ENCODE data around the gene TMEM231.
"Not testable (repeated sequence)": the region's sequence is repeated elsewhere in the genome, so short reads cannot be mapped to it uniquely, and the experiment has no call there.

Gene TMEM231

GRCh38 chr16:75529056-75529905 is 26.8 kb downstream of the TMEM231 start:
- DNase-seq = no peak

DNA sequence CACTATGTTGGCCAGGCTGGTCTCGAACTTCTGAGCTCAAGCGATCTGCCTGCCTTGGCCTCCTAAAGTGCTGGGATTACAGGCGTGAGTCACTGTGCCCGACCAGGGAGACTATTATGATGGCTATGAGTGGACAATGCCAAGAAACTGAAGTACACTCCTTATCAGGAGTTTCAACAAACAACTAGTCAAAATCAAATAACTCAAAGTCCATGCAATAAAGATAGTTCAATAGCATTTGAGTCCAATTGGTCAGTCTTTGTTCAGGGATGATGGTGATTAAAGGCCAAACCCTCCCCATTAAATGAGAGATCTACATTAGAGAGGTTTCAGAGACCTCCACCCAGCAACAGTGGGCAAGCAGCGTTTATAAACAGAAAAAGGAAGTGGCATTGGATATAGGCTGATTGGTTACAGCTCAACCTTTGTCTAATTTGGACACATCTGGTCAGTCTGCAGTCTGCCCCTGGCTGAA is 28.2 kb downstream of the TMEM231 start:
- DNase-seq = no peak

DNA sequence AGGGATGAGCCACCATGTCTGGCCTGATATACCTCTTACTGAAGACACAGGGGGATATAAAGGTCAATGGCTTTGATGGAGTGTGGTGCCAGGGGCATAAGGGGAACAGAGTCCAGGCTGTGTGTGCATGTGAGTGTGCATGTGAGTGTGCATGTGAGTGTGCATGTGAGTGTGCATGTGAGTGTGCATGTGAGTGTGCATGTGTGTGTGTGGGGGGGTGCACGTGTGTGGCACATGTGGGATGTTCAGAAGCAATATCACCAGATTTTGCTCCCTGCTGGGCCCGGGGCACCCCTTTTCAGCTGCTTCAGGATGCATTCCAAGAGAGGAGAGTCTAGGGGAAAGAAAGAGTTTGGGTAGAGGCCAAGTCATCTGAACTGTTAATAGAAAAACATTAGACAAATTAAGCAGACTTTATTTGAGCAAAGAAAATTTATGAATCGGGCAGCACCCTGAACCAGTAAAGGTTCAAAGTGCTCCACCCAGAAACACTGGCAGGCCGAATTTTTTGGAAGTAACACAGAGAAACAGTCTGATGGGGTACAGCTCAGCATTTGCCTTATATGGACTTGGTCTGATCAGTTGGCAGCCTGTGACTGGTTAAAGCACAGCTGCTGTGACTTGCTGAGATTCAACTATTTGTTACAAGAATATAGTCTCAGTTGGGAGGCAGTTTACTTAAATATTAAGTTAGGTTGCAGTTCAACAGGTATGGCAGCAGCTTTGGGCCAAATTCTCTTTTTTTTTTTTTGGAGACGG is 29.8 kb downstream of the TMEM231 start:
- no peak for DNase-seq

DNA sequence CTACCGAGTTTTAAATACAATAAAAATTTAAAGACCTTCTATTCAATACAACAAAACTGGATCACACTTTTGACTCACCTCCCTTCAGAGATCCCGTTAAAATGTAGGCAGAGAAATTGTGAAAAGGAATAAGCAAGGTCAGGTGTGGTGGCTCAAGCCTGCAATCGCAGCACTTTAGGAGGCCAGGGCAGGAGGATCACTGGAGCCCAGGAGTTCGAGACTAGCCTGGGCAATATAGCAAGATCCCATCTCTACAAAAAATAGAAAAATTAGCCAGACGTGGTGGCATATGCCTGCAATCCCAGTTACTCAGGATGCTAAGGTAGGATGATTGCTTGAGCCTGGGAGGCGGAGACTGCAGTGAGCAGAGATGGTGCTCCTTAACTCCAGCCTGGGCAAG is 36.9 kb downstream of the TMEM231 start:
- DNase-seq = no peak

DNA sequence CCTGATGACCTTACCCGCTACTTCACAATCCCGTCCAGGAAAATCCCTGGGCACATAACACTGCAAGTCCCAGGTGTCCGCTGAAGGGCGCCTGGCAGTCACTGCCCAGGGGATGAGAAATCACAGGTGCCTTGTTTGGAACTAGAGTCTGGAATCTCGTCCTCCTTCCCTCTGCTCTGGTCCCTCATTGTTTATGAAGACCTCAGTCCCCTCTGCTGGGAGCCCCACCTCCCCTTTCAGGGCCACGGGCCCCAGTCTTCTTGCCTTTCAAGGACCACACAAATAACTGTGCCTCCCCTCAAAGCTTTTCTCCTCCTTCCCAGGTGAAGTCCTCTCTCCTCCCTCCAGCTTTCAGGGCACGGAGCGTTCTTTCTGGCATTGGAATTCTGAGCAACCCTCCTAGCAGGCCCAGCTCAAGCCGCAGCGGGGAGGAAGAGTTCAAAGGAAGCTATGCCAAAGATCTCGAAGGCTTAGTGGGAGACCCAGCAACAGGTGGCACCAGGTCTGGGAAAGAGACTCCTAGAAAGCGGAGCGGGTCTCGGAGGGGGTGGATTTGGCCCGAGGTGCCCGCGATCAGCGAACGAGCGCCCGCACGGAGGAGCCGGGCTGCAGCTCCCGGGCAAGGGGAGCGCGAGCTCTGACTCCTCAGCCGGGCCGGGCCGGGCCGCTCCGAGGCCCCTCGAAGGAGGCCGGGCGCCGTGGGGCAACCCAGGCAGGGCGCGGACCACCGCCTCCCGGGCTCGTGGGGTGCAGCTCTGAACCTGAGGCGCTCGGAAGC is 39.7 kb downstream of the TMEM231 start:
- DNase-seq = not testable (repeated sequence)

GRCh38 chr16:75514296-75514695 is 41.8 kb downstream of the TMEM231 start:
- no peak for DNase-seq

- DNase-seq = no peak
These were observed 49.5 kb downstream of the TMEM231 start for GRCh38 chr16:75506574-75506973.

DNA sequence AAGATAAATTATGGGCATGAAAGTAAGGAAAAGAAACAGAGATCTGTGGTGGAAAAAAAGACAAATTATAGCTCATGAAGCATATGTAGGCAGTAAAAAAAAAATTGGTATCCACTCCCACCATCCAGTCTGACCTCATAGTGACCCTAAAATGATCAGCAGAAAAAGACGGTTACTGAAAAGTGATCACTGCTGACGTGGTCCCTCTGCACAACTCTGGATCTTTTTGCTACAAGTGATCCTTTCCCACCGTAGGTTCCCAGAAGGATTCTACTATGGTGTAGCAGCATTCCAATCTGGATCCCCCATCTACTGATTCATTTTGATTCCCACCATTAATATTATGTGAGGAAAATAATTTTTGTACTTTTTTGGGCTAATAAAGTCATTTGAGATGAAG is 49.9 kb downstream of the TMEM231 start:
- DNase-seq = no peak

- DNase-seq = no peak
These were observed 52.3 kb downstream of the TMEM231 start for GRCh38 chr16:75503801-75504200.

DNA sequence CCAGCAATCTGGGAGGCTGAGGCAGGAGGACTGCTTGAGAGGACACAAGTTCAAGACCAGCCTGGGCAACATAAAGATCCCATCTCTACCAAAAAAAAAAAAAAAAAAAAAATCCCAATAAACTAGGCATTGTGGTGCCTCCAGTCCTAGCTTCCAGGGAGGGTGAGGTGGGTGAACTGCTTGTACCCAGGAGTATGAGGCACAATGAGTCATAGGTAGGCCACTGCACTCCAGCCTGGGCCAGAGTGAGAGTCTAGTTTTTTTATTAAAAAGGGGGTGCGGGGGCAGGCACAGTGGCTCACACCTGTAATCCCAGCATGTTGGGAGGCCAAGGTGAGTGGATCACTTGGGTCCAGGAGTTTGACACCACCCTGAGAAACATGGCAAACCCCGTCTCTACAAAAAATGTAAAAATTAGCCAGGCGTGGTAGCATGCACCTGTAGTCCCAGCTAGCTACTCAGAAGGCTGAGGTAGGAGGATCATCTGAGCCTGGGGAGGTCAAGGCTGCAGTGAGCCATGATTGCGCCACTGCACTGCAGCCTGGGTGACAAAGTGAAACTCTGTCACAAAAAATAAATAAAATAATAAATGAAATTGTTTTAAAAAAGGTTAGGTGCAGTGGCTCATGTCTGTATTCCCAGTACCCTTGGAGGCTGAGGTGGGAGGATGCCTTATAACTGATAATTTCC is 53.0 kb downstream of the TMEM231 start:
- no peak for DNase-seq

DNA sequence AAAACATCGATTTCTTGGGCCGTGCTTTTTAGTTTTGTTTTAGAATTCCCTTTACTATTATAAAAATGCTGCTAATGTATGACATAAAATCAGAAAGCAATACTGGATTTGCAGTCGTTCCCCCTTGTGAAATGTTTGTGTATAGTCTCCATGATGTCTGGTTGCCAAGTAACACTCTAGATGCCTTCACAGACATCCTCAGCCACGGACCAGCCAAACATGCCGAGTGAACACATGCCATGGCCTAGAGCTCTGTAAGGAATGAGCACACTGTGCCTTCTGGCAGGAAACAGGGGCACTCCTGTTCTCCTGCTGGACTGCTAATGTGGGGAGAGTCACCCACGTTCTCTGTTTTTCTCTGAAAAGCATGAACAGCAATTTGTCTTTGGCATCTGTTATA is 54.2 kb downstream of the TMEM231 start:
- DNase-seq = not testable (repeated sequence)

DNA sequence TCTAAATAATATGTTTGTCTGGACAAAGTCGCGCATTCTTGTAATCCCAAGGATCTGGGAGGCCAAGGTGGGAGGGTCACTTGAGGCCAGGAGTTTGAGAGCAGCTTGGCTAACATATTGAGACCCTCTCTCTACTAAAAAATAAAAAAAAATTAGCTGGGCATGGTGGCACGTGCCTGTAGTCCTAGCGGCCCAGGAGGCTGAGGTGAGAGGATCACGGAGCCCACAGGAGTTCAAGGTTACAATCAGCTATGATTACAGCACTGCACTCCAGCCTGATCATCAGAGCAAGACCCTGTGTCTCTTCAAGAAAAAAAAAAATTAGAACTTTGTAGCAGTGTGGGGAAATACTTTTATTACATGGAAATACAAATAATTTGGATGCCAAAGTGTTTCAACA is 54.7 kb downstream of the TMEM231 start:
- no peak for DNase-seq

DNA sequence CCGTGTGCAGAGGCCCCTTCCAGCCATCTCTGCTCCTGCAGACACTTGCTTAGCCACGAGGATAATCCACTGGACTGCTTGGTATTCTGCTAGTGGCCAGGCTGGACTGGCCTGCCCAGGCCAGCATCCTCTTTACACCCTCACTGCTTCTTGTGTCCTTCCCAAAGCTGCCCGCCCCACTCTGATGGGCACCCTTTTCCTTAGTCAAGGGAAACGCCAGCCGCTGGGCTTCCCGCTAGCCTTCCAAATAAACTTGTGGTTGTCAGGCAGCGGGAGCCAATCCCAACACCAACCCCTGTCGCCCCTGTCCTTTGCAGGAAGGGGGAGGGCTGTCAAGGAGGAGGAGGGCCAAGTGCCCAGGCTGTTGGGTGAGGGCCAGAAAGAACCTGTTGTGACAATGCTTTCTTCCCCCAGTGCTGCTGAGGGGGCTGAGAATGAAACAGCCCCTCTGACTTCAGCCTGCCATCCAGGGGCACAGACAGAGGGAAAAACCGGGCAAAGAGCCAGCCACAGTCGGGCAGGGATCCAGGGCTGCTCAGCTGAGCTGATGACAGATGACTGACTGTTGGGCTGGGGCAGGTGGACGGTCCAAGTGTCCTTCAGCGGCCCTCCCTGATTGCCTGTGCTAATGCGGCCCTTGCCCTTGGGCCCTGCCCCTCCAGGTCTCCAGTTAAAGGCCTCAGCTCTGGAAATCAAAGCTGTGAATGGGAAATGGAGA is 57.3 kb downstream of the TMEM231 start:
- not testable (repeated sequence) for DNase-seq

GRCh38 chr16:75497558-75497957 is 58.5 kb downstream of the TMEM231 start:
- no peak for DNase-seq

DNA sequence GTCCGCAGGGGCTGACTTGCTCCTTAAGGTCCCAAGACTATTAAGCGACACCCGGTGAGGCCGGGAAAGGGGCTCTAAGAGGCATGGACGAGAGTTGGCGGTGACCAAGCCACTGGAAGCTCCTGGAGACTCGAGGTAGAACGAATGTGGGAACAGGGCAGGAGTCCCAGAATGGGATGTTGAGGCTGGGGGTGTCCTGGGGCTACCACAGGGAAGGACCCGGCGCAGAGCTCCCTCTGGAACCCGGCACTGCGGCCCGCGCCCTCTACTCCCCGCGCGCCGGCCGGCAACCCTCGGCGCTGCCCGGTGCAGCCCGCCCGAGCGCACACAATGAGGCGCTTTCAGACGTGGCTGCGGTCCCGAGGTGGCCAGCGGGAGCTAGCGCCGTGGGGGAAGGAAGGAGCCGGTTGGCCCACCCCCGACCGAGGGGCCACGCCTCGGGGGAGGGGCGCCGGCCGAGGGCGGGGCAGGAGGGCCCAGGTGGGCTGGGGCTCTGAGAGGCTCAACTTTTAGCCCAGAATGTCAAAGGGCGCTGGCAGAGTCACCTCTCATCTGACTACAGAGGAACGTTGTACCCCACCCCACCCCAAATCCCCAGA is 60.9 kb downstream of the TMEM231 start, which contains the start of gene CHST6:
Gene CHST6 (minus strand): TSS at position 366 of the 599 bp plus-strand sequence. CDS start 15,613 bp downstream, outside the sequence.
- peak; percentile 3 for DNase-seq

- DNase-seq = peak; percentile 4
These were observed 61.4 kb downstream of the TMEM231 start for GRCh38 chr16:75494661-75495075.

DNA sequence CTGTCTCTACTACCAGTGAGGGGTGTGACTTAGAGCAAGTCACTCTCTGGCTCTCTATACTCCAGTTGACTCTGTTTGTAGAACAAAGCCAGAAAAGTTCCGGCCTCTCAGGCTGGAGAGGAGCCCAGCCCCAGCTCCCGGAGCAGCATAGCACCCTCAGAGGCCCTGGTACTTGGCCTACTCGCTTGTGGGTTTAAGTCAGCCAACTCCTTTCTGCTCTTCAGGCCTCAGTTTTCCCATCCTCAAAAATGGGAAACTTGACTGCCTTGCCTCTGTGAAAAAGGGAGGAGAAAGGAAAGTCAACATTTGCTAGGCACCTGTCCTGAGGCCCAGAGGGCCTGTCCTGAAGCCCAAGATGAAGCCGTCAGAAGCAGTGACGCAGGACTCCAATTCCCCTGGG is 61.9 kb downstream of the TMEM231 start:
- DNase-seq = no peak

- peak; percentile 19 for DNase-seq
These were observed 64.2 kb downstream of the TMEM231 start for GRCh38 chr16:75491876-75492275.

DNA sequence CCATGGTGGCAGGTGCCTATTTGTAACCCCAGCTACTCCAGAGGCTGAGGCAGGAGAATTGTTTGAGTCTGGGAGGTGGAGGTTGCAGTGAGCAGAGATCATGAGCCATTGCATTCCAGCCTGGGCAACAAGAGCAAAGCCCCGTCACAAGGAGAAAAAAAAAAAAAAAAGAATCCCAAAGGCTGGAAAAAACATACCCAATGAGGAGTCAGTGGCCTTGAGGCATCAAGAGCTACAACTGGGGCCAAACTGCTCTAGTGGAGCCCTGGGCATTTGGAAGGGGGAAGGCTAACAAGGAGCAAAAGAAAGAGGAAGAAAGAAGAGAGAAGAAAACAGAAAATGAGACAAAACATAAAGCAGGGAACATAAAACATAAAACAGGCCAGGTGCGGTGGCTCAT is 67.7 kb downstream of the TMEM231 start:
- no peak for DNase-seq

Data from NCI-H526 treated with DMSO at 0.1 percent for 48 hours (cell line).